ENCODE data around the gene NR4A1. TPM values are rescaled to one million over a fixed set of nuclear protein-coding genes. Genes with fewer than 3 reads are reported as not detected.

Gene NR4A1
- total and polyA plus RNA-seq, 2 of the 13 experiments (the other 11 are each of a cell fraction or from before 2014, with no cell fraction given) = 5.7 to 15.2 TPM

- TF ChIP-seq, protein P1, sequence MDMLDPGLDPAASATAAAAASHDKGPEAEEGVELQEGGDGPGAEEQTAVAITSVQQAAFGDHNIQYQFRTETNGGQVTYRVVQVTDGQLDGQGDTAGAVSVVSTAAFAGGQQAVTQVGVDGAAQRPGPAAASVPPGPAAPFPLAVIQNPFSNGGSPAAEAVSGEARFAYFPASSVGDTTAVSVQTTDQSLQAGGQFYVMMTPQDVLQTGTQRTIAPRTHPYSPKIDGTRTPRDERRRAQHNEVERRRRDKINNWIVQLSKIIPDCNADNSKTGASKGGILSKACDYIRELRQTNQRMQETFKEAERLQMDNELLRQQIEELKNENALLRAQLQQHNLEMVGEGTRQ (IDR thresholded peaks at IDR 0.05; ENCODE audit: low read depth, low read length) = no peak
- TF ChIP-seq, protein P1 (CRISPR knock-in tag; IDR thresholded peaks at IDR 0.05; ENCODE audit: borderline replicate concordance) = no peak
- TF ChIP-seq TP53 (CRISPR knock-in tag; conservative IDR thresholded peaks at IDR 0.05) = no peak
These were observed 5.4 kb upstream of the NR4A1 start (continued) for GRCh38 chr12:52045794-52046199.

DNA sequence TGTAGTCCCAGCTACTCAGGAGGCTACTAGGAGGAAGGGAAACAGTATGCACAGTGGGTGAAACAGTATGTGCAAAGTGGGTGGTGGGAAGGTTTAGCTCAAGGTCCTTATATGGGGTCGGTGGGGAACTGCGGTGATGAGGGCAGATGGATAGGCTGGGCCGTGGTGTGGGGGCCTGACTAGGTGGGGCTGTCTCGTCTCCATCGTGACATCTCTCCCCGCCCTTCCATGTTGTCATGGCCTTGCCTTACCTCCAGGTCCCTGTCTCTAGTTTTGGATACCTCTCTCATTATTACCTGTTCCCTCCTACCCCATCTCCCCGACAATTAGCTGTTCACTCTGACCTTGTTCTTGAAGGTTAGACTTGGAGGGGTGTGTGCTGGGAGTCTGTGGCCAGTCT, 4.4 kb upstream of the NR4A1 start:
- no peak for DNase-seq (ENCODE audit: low spot score)
- POLR2A ChIA-PET = interaction anchor here (1.2 to 1.5 kb wide), 2 partner anchors 14 to 16 kb away, joined by 3 to 4 read pairs; no protein-coding TSS in a partner anchor
- intact Hi-C loops (cut with micrococcal nuclease; ENCODE audit: unreplicated experiment) (no loop called here), in situ Hi-C loops (cut with HindIII; ENCODE audit: extremely low pct_ligation_motif_present, low pct_unique_long_range_greater_than_20kb) (no loop called here)
- H3K79me2 ChIP-seq (ENCODE audit: insufficient read depth, low read length) = peaks cover 5% of the 10 kb centered on the region
- no peak overlapping the region for H3K9ac ChIP-seq (ENCODE audit: insufficient read depth, low read depth, low read length)
- BruUV-seq (replicated peaks) = no TSS peak
- ATAC-seq = no peak
- H3K36me3 ChIP-seq (replicated peaks in 1 of 2; ENCODE audit: control insufficient read depth in 1 of 2, insufficient read depth in 2 of 2, low read length in 2 of 2) = no peaks in the 10 kb centered on the region
- no peak overlapping the region for H2AFZ ChIP-seq (ENCODE audit: low read length)
- H4K20me1 ChIP-seq (ENCODE audit: insufficient read depth, low read length) = no peaks in the 10 kb centered on the region
- no peaks in the 10 kb centered on the region; a peak in 1 of 5 replicates for H3K27me3 ChIP-seq (ENCODE audit: control insufficient read depth in 1 of 2, insufficient read depth in 2 of 2, low read length in 2 of 2)
- WGBS (ENCODE audit: low lambda C conversion rate) = 63% methylated on average over 7 of the region's 7 CpGs
- H3K4me3 ChIP-seq (replicated peaks in 1 of 3; ENCODE audit: insufficient read depth in 1 of 3, low read depth in 2 of 3, low read length in 3 of 3) = no peak overlapping the region
- H3K27ac ChIP-seq (ENCODE audit: extremely low read length, insufficient read depth, low read length) = no peak overlapping the region
- no peak for TF ChIP-seq FOXA1 (IDR thresholded peaks at IDR 0.05)
- TF ChIP-seq FOXA1 (CRISPR knock-in tag; IDR thresholded peaks at IDR 0.05) = no peak
- TF ChIP-seq NR2F2 (IDR thresholded peaks at IDR 0.05; ENCODE audit: borderline replicate concordance, low read depth) = no peak
- no peak for TF ChIP-seq SMARCE1 (IDR thresholded peaks at IDR 0.05; ENCODE audit: borderline replicate concordance)
- no peak for TF ChIP-seq ZNF75D (CRISPR knock-in tag; IDR thresholded peaks at IDR 0.05; ENCODE audit: borderline replicate concordance)
- TF ChIP-seq SP2 (CRISPR knock-in tag; IDR thresholded peaks at IDR 0.05) = no peak
- no peak for TF ChIP-seq ZNF569 (CRISPR knock-in tag; IDR thresholded peaks at IDR 0.05; ENCODE audit: borderline replicate concordance)
- no peak for TF ChIP-seq ZZZ3 (CRISPR knock-in tag; IDR thresholded peaks at IDR 0.05; ENCODE audit: borderline replicate concordance)
- no peak for TF ChIP-seq SNRNP70 (IDR thresholded peaks at IDR 0.05; ENCODE audit: low read depth, low read length)
- TF ChIP-seq ZNF788 (CRISPR knock-in tag; IDR thresholded peaks at IDR 0.05; ENCODE audit: borderline replicate concordance) = no peak
- no peak for TF ChIP-seq KDM5B (CRISPR knock-in tag; IDR thresholded peaks at IDR 0.05; ENCODE audit: borderline replicate concordance)
- no peak for TF ChIP-seq YY1 (IDR thresholded peaks at IDR 0.05; ENCODE audit: insufficient read depth, insufficient replicate concordance, low read depth, low read length)
- no peak for TF ChIP-seq EZH2 (conservative IDR thresholded peaks at IDR 0.05; ENCODE audit: low read depth, low read length)
- TF ChIP-seq PCBP1 (IDR thresholded peaks at IDR 0.05; ENCODE audit: borderline replicate concordance, low read depth, low read length) = no peak
- no peak overlapping the region for H3K4me2 ChIP-seq (ENCODE audit: low read depth, low read length)
- peaks cover 67% of the 10 kb centered on the region for H3K4me1 ChIP-seq (ENCODE audit: insufficient read depth, low read length)
- no peaks in the 10 kb centered on the region for H3K9me3 ChIP-seq (ENCODE audit: low read length)
- FAIRE-seq = no peak
- CTCF ChIA-PET (ENCODE audit: low intra/inter-chr PET ratio, low total read pairs) = no interaction called here

Data from HepG2 (cell line).